NCI-H1105 treated with DMSO at 0.1 percent for 48 hours (cell line): ENCODE data around the gene BCL7C.
A peak's percentile ranks its signal among the peaks of the same experiment; 100 is the strongest.
"Not testable (repeated sequence)": the region's sequence is repeated elsewhere in the genome, so short reads cannot be mapped to it uniquely, and the experiment has no call there.

Source experiments
- DNase-seq: peaks from one replicate; lab custom pipeline; 2025; lab: John Stamatoyannopoulos, UW

BCL7C gene

DNA sequence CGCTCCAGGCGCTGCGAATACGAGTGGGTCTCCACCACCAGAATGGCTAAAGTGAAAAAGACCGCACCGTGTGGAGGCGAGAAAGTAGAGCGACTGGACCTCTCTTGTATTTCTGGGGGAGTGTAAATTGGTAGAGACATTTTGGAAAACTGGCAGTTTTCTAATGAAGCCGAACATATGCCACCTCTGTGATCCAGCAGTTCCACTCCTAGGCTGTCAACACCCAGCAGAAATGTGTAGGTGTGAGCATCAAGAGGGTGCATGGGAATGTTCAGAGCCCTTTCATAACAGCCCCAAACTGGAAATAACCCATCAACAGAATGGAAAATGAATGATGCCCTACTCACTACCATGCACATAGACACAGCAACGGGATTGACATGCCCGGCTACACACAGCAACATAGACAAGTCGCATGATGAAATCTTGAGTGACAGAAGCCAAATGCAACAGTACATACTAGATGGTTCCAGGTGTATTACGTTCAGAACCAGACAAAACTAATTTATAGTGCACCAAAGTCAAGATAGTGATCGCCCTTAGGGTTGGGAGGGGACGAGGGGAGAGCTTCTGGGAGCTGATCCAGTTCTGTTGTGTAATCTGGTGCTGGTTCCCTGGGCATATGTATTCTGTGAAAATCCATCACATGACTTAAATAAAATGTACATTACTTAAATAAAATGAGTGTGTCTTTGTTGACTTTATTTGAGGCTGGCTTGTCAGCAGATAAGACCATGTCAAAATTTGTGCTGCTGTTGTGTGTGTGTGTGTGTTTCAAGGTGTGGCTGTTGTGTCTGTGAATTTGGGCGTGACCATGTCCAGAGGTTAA, 877 bp upstream of the BCL7C start:
- no peak for DNase-seq

DNA sequence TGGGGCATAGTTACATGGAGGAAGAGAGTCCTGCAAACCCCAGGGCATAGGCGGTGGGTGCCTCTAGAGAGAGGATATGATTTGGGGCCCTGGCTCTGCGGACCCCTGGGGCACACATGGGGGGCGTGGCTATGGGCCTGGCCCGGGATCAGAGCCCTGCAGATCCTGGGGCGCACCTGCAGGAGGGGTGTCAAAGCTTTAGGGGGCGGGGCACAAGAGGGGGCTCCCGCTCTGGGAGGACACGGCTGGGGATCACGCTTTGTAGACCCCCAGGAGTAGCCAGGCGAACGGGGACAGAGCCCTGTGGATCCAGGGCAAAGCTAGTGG, 497 bp downstream of the BCL7C start:
- DNase-seq = no peak

DNA sequence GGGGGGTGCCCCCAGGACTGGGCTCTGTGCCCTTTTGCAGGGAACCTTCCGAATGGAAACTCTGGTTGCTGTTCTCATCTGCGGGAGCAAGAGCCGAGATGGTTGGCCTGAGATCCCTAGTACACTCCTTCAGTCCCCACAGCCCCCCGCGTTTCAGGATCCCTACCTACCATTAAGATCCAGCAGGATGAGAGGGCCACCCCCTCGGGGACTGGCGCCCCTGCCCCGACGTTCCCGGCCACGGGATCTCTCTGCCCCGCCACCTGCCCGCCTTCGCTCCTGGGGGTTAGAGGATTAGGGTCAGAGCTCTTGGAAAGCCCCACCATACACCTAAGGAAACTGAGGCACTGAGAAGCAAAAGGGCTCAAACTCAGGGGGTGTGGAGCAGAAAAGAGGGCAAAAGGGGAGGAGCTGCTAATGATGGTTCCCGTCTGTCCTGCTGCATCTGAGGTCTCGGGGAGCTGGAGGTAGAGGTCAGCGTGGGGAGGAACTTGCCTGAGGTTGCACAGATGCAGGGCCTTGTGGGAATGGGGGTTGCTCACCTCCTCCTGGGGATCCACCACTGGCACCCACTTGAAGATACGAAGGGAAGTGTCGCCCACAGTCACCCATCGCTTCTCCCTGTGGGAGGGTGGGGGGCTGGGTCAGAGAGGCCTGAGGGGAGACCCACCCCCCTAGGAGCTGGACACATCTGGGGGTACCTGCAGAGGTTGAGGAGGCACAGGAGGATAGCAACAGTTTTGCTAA, 1.0 kb downstream of the BCL7C start:
- no peak for DNase-seq

DNA sequence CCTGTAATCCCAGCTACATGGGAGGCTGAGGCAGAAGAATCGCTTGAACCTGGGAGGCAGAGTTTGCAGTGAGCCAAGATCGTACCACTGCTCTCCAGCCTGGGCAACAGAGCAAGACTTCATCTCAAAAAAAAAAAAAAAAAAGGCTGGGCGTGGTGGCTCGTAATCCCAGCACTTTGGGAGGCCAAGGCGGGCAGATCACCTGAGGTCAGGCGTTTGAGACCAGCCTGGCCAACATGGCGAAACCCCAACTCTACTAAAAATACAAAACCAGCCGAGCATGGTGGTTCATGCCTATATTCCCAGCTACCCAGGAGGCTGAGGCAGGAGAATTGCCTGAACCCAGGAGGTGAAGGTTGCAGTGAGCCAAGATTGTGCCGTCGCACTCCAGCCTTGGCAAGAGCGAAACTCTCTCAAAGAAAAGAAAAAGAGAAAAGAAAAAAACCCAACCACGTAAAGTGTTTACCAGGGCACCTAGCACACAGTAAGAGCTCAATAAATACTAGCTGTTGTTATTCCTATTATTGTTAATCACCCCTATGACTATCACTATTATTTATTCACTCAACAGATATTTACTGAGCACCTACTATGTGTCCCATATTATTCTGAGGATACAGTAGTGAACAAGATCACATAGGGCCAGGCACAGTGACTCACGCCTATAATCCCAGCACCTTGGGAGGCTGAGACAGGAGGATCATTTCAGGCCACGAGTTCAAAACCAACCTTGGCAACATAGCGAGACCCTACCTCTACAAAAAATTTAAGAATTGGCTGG, 2.6 kb downstream of the BCL7C start:
- not testable (repeated sequence) for DNase-seq

DNA sequence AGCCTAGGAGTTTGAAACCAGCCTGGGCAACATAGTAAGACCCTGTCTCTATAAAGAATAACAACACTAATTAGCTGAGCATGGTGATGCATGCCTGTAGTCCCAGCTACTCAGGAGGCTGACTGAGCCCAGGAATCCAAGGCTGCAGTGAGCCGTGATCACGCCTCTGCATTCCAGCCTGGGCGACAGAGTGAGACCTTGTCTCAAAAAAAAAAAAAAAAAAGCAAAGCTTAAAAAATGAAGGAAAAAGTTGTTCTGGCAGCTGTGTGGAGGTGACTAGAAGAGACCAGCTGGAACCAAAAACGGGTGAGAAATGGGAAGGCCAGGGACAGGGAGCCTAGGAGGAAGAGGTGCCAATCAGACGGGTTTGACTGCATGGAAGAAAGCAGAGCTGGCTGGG, 4.2 kb downstream of the BCL7C start:
- no peak for DNase-seq

DNA sequence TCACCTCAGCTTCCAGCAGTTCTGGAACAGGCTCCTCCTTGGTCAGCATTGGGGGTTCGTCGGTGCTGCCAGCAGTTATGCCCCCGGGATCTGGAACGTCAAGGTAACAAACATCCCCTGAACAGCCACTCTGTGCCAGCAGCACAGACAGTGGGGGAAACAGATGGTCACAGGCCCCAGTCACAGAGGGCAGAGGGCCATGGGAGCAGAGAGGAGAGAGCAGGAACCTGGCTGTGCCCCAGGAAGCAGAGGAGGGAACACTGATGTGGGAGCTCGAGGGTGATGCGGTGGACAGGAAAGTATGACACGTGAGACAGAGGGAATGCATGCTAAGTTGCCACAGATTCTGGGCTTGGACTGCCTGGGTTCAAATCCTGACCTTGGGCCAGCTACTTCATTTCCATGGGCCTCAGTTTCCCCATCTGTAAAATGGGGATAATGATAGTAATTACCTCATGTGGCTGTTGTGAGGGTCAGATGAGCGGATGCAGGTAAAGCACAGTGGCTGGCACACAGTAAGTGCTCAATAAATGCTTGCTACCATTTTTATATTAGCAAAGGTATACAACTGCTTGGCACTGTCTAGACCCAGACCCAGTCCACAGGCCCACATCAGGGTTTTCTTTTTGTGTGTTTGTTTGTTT, 4.9 kb downstream of the BCL7C start:
- no peak for DNase-seq

DNA sequence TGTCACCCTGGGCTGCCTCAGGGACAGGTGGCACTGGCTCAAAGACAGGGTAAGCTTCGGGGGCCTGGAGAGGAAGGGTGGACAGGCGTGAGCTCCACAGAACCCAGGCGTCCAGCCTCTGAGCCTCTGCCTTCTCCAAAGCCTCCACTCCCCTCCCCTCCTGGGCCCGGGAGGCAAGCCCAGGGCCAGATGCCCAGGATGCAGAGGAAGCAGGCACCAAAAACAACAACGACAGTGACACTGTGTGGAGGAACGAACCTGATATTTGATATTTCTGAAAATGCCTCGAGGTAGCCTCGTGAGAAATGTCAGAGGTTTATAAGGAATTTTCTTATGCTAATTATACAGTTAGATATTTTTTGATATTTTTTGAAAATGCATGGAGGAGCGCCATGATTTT, 6.0 kb downstream of the BCL7C start:
- no peak for DNase-seq

DNA sequence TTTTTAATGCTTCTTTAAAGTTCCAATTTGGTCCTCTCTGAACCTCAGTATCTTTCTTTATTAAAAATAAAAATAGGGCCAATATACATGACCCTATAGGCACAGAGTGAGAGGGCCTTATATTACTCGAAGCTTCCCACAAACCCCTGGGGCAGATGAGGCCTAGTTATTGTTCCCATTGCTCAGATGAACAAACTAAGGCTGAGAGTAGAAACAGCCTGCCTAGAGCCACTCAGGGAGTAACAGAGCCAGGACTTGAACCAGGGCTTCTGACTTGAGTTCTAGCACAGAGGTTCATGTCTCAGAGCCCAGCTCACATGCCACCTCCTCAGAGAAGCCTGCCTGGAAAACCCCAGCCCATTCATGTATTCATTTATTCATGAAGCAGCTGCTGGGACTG, 7.7 kb downstream of the BCL7C start:
- DNase-seq = no peak

DNA sequence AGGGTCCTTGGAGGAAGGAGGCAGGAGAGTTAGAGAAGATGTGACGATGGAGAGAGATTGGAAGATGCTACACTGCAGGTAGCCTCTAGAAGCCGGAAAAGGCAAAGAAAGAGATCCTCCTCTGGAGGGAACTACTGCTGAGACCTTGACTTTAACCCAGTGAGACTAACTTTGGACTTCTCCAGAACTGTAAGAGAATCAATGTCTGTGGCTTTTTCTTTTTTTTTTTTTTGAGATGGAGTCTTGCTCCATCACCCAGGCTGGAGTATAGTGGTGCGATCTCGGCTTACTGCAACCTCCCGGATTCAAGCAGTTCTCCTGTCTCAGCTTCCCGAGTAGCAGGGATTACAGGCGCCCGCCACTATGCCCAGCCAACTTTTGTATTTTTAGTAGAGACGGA, 8.7 kb downstream of the BCL7C start:
- no peak for DNase-seq

DNA sequence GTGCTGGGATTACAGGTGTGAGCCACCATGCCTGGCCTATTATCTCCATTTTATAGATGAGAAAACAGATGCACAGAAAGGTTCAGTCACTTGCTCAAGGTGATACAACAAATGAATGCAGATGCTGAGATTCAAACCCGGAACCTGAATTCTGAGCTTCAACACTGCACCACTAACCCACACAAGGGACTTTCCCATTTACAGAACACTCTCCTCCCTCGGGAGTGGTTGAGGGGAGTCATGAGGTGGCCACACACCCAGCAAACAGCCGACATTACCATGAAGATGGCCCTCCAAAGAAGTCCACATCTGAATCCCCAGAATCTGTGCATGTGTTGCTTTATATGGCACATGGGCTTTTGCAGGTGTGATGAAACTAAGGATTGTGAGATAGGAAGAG, 9.1 kb downstream of the BCL7C start:
- DNase-seq = no peak

DNA sequence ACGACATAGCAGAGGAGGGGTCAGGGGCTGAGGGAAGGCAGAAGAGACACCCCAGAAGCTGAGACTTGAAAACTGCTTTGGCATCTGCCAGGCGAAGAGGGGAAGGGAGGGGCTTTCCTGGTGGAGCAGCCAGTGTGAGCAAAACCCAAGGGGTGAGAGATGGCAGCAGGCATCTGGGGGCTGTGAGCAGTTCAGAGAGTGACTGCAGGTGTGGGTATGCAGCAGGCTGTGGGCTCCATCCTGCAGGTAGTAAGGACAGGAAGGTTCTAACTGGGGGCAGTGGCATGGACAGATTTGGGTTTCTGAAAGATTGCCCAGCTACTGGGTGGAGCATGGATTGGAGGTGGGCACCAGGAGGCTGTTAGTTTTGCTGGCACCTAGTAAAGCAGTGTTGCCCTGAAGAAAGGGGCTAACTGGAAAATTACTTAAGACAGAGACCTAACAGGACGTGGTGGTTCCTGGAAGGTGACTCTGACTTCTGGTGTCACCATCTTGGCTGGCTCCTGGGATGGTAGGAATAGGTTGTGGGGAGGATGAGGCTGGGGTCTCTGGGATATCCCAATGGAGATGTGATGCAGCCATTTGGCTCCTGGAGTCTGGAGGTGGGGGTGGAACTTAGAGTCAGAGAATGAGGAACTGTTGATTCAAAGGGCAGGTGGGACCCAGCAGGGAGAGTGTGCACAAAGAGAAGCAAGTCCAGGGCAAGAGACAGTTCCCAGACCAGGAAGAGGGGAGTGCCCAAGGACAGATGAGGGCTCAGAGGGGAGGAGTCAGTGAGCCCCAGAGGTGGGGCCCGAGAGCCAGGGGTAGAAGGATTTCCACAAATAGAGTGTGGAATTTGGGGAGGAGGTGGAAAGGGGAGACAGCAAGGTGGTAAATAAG, 11.2 kb downstream of the BCL7C start:
- no peak for DNase-seq

DNA sequence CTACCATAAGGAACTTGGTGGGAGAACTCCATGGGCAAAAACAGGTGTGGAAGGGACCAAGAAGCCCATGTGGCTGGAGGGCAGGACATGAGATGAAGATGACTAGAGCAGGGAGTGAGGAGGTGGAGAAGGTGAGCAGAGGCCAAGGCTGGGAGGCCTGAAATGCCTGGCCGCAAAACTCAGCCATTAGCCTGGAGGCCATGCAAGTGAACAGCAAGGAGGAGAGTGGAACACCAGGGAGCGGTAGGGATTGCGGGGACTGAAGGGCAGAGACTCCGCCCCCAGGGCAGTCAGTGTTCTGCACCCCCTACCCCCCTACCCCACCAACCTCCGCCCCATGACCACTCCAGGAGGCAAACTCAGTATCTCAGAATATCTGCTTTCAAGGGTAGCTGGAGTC, 17.0 kb downstream of the BCL7C start:
- DNase-seq = no peak

DNA sequence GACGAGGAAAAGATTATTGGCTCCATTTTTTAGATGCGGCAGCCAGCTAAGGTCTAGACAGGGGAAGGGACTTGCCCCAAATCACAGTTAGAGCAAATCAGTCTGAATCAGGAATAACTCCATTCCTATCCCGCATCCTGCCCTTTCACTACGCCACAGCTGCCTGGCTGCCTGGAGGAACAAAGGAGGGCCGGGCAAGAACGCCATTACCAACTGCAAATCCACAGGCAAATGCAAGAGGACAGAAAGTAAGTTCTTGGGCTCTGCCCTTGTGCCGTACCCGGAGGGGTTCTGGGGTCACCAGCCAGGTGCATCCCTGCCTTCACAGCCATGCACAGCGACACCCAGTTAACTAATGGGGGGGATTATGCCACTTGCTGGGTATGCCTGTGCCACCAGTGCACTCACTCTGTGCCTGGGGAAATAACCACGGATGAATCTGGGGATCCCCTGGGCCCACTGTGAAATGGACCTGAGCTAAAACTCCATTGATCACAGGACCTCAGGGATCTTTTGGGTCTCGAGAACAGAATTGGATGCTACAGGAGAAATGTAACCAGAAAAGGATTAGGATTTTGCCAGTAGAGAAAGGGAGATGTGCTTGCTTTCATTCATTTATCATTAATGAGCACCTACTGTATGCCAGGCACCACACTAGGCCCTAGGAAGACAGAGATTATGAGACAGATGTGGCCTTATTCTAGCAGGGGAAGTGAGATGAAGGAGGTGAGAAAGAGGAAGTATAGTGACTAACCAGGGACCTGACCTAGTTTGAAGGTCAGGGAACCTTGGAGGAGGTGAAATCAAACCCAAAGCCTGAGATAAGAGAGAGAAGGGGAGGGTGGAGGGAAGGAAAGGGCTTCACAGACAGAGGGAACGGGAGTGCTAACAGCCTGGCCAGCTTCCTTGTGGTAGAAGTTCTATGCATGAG, 17.7 kb downstream of the BCL7C start:
- peak; percentile 32 for DNase-seq

DNA sequence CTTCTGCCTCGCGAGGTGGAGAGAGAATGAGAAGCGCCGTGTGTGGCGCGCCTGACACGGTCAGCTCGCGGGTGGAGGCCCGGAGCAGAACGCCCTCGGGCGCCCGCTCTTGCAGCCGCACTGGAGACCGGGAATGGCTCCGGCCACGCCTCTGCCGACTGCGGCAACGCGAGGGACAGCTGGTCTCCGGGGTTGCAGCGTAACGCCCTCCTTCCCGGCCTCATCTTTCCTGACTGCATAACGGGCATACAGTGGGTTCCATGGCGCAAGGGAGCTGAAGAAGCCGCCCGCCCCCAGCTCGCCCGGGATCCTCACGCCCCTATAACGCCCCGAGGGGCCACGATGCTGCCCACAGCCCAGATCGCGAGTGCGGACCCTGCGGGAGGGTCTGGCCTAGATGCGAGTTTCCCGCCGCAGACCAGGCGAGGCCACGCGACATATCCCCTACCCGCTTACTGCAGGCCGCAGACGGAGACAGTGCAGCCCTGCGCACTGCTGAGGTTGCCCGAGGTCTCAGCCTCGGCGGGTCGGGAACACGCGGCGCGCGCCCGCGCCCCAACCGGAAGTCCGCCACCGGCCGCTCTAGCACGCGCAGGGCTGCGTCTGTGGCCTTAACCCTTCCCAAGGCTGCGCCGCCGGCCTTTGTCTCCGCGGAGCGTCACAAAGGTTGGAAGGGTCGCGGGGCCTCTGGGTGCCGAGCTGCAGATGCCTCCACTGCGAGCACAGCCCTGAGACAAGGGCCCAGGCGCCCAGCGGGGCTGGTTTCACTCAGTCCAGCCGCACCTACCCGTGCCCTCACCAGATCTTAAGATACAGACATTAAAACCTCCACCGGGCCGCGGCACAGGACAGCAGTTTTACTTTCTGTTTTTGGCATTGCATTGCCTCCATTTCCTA, 18.8 kb downstream of the BCL7C start:
- DNase-seq = peak; percentile 88

DNA sequence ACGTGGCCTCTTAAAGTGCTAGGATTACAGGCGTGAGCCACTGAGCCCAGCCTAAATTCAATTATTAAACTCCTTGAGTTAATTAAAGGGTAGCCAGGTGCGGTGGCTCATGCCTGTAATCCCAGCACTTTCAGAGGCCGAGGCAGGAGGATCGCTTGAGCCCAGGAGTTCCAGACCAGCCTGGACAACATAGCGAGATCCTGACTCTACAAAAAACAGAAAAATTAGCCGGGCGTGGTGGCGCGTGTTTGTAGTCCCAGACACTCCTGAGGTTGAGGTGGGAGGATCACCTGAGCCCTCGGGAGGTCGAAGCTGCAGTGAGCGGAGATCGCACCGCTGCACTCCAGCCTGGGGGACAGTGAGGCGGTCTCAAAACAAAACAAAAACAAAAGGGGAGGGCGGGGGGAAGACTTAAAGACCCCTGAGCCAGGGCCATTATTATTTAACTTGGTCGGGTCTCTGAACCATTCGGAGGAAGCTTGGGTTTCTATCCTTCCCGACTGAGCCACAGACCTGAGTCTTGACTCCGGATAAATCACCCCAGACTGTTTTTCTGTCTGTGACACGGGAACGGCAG, 19.5 kb downstream of the BCL7C start:
- DNase-seq = no peak

DNA sequence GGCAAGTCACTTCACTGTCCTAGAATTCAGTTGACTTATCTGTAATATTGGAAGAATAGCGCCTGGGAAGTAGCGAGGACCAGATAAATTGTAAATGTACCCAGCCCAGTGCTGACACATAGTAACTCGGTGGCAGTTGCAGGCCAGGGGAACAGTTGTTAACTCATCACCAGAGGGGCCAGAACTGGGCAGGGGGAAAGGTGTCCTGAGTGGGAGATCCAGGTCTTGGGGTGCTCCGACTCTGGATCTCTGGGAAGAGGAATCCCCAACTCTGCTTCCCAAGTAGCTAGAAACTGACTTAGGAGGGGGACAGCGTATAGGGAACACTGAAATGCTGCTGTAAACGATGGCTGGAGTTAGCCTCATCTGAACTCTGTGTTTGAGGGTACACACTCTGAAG, 23.0 kb downstream of the BCL7C start:
- DNase-seq = no peak

DNA sequence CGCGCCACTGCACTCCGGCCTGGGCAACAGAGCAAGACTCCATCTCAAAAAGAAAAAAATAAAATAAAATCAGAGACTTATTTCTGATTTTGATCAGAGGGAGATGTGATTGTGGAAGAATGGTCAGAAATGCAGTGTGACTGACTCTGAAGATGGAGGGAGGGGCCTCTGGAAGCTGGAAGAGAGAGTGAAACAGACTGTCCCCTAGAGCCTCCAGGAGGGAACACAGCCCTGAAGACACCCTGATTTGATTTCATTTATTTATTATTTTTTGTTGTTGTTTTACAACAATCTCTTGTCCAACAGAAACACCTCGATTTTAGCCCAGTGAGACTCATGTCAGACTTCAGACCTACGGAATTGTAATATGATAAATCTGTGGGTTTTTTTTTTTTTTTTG, 26.1 kb downstream of the BCL7C start:
- DNase-seq = no peak

DNA sequence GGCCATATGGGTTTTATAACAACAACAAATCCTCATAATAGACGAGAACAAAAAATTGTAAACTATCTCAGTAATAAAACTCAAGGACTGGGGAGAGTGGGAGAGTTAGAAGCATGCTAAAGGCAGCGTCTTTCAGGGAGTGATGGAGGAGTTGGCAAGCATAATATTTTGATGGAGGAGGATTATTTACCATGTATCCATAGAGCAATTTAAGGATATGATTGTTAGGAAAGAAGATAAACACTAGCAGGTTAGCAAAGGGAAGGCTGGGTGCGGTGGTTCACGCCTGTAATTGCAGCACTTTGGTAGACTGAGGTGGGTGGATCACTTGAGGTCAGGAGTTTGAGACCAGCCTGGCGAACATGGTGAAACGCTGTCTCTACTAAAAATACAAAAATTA, 27.8 kb downstream of the BCL7C start:
- DNase-seq = no peak

DNA sequence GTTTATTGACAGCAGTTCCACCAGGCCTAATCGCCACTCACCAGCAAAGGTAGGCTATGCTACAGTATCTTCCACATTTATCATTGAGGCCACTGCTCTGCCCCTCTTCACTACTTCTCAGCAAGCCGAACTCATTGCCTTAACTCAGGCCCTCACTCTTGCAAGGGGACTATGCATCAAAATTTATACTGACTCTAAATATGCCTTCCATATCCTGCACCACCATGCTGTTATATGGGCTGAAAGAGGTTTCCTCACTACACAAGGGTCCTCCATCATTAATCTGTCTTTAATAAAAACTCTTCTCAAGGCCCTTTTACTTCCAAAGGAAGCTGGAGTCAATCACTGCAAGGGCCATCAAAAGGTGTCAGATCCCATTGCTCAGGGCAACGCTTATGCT, 30.7 kb downstream of the BCL7C start:
- not testable (repeated sequence) for DNase-seq
